Keratinocyte (primary cell): ENCODE measurements around the gene SLC9C2.

ENCODE experiments used
- EZH2 ChIP-seq: IDR thresholded peaks from one replicate; pipeline ENCODE4 v1.6.1; 2012; ENCODE audit warnings: inconsistent platforms, mild to moderate bottlenecking, low read length, moderate library complexity
- TF ChIP-seq, protein P1 (sequence below), 3 experiments: IDR thresholded peaks in 1 of 3; conservative IDR thresholded peaks in 1 of 3; optimal IDR thresholded peaks in 1 of 3; 2 replicates in 2 of 3; 3 replicates in 1 of 3; pipeline versions ENCODE3 to v1.5.1; 2011; ENCODE audit warnings: low read length in 3 of 3, mild to moderate bottlenecking in 3 of 3, moderate library complexity in 2 of 3, control low read depth in 1 of 3, inconsistent platforms in 1 of 3; ENCODE audit not compliant: insufficient read depth in 2 of 3; ENCODE audit errors: extremely low read depth in 1 of 3

DNA sequence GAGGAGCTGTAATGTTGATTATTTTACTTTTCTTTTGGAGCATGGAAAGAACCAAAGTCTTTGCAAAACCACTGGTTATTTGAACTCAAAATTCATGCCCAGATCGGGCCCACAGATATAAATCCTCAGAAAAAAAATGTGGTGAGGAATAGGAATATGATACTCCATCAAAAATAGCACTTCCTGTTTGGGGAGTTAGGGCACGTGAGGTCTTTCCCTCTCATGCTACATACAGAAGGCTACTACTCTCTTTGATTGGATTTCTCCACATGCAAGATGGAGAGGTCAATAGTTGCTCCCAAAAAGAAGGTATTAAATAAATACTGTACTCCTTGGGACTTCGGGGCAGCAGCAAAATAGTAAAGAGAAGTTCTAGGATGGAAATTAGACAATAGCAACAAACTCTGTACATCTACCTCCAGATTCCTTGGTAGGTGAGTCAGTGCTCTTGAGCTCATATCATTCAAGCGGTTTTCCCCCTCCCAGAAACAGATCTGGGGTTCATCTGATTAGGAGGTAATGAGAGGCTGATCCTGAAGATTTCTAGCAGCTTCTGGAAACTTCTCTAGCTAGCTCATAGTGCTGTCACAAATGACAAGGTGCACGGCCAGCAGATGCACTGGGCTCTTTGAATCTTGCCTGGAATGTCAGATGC lies 47.1 kb downstream of the SLC9C2 start:
- TF ChIP-seq, protein P1, sequence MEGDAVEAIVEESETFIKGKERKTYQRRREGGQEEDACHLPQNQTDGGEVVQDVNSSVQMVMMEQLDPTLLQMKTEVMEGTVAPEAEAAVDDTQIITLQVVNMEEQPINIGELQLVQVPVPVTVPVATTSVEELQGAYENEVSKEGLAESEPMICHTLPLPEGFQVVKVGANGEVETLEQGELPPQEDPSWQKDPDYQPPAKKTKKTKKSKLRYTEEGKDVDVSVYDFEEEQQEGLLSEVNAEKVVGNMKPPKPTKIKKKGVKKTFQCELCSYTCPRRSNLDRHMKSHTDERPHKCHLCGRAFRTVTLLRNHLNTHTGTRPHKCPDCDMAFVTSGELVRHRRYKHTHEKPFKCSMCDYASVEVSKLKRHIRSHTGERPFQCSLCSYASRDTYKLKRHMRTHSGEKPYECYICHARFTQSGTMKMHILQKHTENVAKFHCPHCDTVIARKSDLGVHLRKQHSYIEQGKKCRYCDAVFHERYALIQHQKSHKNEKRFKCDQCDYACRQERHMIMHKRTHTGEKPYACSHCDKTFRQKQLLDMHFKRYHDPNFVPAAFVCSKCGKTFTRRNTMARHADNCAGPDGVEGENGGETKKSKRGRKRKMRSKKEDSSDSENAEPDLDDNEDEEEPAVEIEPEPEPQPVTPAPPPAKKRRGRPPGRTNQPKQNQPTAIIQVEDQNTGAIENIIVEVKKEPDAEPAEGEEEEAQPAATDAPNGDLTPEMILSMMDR (optimal IDR thresholded peaks at IDR 0.05 in 1 of 3, IDR thresholded peaks at IDR 0.05 in 1 of 3, conservative IDR thresholded peaks at IDR 0.05 in 1 of 3; ENCODE audit: extremely low read depth in 1 of 3, insufficient read depth in 2 of 3, low read length in 3 of 3), result no peak
- TF ChIP-seq EZH2, result no peak
